ENCODE results near the gene HDAC10. TPM values are rescaled to one million over a fixed set of nuclear protein-coding genes. Genes with fewer than 3 reads are reported as not detected.

Gene HDAC10
- total RNA-seq, 1 experiment from 2014 or later, result 45.0 TPM

- H3K79me2 ChIP-seq (ENCODE audit: insufficient read depth, low read length), result no peaks in the 10 kb centered on the region
- no peak overlapping the region for H2BK15ac ChIP-seq (ENCODE audit: low read depth, low read length)
- no peak overlapping the region for H2AK5ac ChIP-seq (ENCODE audit: insufficient read length, low read length)
- no peaks in the 10 kb centered on the region for H3K23me2 ChIP-seq (ENCODE audit: insufficient read length, low read depth, low read length, poor library complexity, severe bottlenecking)
- H2AFZ ChIP-seq (ENCODE audit: low read length), result no peak overlapping the region
- no peak overlapping the region for H3T11ph ChIP-seq (ENCODE audit: low read length)
- H3K9ac ChIP-seq (ENCODE audit: extremely low read depth, insufficient read length, low read length), result no peak overlapping the region
- no peak overlapping the region for H2BK120ac ChIP-seq (ENCODE audit: low read depth, low read length, poor library complexity, severe bottlenecking)
- H3K27me3 ChIP-seq (ENCODE audit: insufficient read depth, low read length), result no peaks in the 10 kb centered on the region
- H3K9me3 ChIP-seq (ENCODE audit: control insufficient read depth, low read depth, low read length), result no peaks in the 10 kb centered on the region
- Mint-ChIP-seq H3K27ac (peak overlapping the region in 2 of 3 experiments; percentile 33 to 77; a peak in 3 of 7 replicates), H3K9me3 (peaks cover 0 to 2% of the 10 kb centered on the region in 2 experiments; a peak in 1 of 5 replicates), H3K4me3 (no peak overlapping the region), H3K4me1 (no peaks in the 10 kb centered on the region), H3K36me3 (ENCODE audit: insufficient read depth in 1 of 3, low read depth in 3 of 3) (peaks cover 14 to 31% (median 25%) of the 10 kb centered on the region in 3 experiments), H3K27me3 (ENCODE audit: low read depth) (no peaks in the 10 kb centered on the region)
- no peak for DNase-seq
- no CpG with 5 or more reads among the region's 25 CpGs for WGBS (ENCODE audit: extremely low coverage, insufficient read length, low lambda C conversion rate)
- H2BK12ac ChIP-seq (ENCODE audit: insufficient read length, low read depth, low read length), result no peak overlapping the region
- H3K18ac ChIP-seq (ENCODE audit: insufficient read length, low read depth, low read length), result no peak overlapping the region
- no peak overlapping the region for H4K8ac ChIP-seq (replicated peaks; ENCODE audit: insufficient read length, low read depth, low read length)
- H3K4me2 ChIP-seq (ENCODE audit: insufficient read depth, insufficient read length, low read length), result no peak overlapping the region
- H4K91ac ChIP-seq (ENCODE audit: insufficient read length, low read depth, low read length), result no peak overlapping the region
- H3K27ac ChIP-seq (ENCODE audit: insufficient read length, low read depth, low read length), result no peak overlapping the region
- H3K23ac ChIP-seq (ENCODE audit: insufficient read length, low read depth, low read length), result no peak overlapping the region
- no peaks in the 10 kb centered on the region for H3K4me1 ChIP-seq (ENCODE audit: insufficient read depth, low read length)
- no peak overlapping the region for H2BK5ac ChIP-seq (ENCODE audit: insufficient read length, low read length)
- TF ChIP-seq CTCF (conservative IDR thresholded peaks at IDR 0.05), result no peak
- H2BK20ac ChIP-seq (ENCODE audit: low read depth, low read length, poor library complexity, severe bottlenecking), result no peak overlapping the region
- no peak overlapping the region for H3K56ac ChIP-seq (ENCODE audit: insufficient read length, low read depth, low read length)
- H3K79me1 ChIP-seq (ENCODE audit: insufficient read depth, low read depth, low read length, poor library complexity, severe bottlenecking), result no peaks in the 10 kb centered on the region
- no peak overlapping the region for H3K4ac ChIP-seq (ENCODE audit: low read depth, low read length)
- H4K5ac ChIP-seq (ENCODE audit: insufficient read length, low read depth, low read length), result no peak overlapping the region
- no peaks in the 10 kb centered on the region for H4K20me1 ChIP-seq (ENCODE audit: control insufficient read depth, insufficient read depth, insufficient read length)
- H3K14ac ChIP-seq (ENCODE audit: insufficient read depth, low read length), result no peak overlapping the region
Observed at GRCh38 chr22:50227579-50228215, 23.4 kb downstream of the HDAC10 start.

Measured in H9 (cell line).